Measurements from ENCODE around the gene SLC18B1. TPM values are rescaled to one million over a fixed set of nuclear protein-coding genes. Genes with fewer than 3 reads are reported as not detected.

Gene SLC18B1
- total and polyA plus RNA-seq, 7 experiments from 2014 or later, result 5.7 to 18.3 (median 16.0) TPM

DNA sequence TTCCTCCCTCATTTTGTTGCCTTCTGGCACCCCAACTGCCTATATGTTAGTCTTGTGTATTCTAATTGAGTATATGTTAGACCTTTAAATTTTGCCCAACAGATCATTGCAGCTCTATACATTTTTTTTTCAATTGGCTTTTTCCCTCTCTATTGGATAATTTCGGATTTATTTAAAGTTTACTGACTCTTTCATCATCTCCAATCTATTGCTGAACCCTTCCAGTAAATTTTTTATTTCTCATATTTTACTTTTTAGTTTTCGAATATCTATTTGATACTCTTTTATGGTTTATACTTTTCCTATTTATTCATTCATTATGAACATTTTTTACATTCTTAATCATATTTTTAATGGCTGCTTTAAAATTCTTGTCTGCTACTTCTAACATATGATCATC lies 7.1 kb upstream of the SLC18B1 start:
- POLR2A ChIA-PET, result interaction anchor here (1.3 to 3.4 kb wide), 2 partner anchors 7 to 10 kb away, joined by 5 to 19 read pairs; partner anchors contain the start of gene RPS12
- Histone ChIP-seq H3K4me3 (ENCODE audit: low read length) (no peak overlapping the region), H3K27ac (ENCODE audit: low read depth, low read length) (no peak overlapping the region), H3K4me1 (ENCODE audit: control insufficient read depth in 2 of 2, insufficient read depth in 2 of 2, low read length in 2 of 2) (no peaks in the 10 kb centered on the region), H3K9me3 (ENCODE audit: control insufficient read depth in 2 of 3, low read length in 3 of 3) (no peaks in the 10 kb centered on the region), H3K36me3 (ENCODE audit: control insufficient read depth in 2 of 3, insufficient read depth in 3 of 3, low read length in 3 of 3) (no peaks in the 10 kb centered on the region), H3K27me3 (ENCODE audit: control insufficient read depth in 2 of 2, insufficient read depth in 2 of 2, low read length in 2 of 2) (no peaks in the 10 kb centered on the region)
- Mint-ChIP-seq H3K9me3 (peaks cover 0 to 5% (median 0%) of the 10 kb centered on the region in 11 donors), H3K27ac (peak overlapping the region in 1 of 9 donors; percentile 47), H3K27me3 (peaks cover 0 to 50% (median 0%) of the 10 kb centered on the region in 5 donors), H3K36me3 (peaks cover 0 to 11% (median 0%) of the 10 kb centered on the region in 5 donors), H3K4me3 (peak overlapping the region in 1 of 10 donors; percentile 34), H3K4me1 (peaks cover 0 to 13% (median 12%) of the 10 kb centered on the region in 7 donors)
- ATAC-seq (no peak), DNase-seq (no peak)
- intact Hi-C loops (cut with micrococcal nuclease), result no loop called here
- CTCF ChIA-PET, result interaction anchor here (1.0 kb wide), 1 partner anchor 42 kb away, joined by 3 read pairs; no protein-coding TSS in a partner anchor

DNA sequence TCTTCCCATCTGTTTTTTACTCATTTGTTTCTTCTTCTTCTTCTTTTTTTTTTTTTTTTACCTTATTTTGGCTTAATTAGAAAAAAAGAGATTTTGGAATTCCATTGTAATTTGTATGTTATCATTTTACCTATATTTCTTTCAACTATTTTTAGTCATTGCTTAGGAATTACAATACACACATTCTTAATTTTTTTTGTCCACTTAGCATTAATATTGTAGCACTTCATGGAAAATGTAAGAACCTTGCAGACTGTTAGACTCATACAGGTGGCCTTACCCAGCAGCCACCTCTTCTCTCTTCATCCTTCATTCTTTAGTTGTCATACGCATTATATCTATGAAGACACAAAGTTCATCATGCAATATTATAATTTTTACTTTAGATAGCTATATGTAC lies 5.8 kb upstream of the SLC18B1 start:
- H3K27ac Mint-ChIP-seq, result no peak overlapping the region
- no peak overlapping the region for H3K4me3 Mint-ChIP-seq
- Histone ChIP-seq H3K9me3 (ENCODE audit: control insufficient read depth in 2 of 3, low read length in 3 of 3) (no peaks in the 10 kb centered on the region), H3K36me3 (ENCODE audit: control insufficient read depth in 2 of 3, insufficient read depth in 3 of 3, low read length in 3 of 3) (no peaks in the 10 kb centered on the region), H3K27me3 (ENCODE audit: control insufficient read depth in 2 of 2, insufficient read depth in 2 of 2, low read length in 2 of 2) (no peaks in the 10 kb centered on the region), H3K27ac (ENCODE audit: low read depth, low read length) (no peak overlapping the region), H3K4me3 (ENCODE audit: low read length) (no peak overlapping the region), H3K4me1 (ENCODE audit: control insufficient read depth in 2 of 2, insufficient read depth in 2 of 2, low read length in 2 of 2) (no peaks in the 10 kb centered on the region)
- ChIA-PET CTCF (no interaction called here), POLR2A (interaction anchor here (1.3 to 3.4 kb wide), 2 partner anchors 8 to 11 kb away, joined by 5 to 19 read pairs; partner anchors contain the start of gene RPS12)
- no peak for DNase-seq
- intact Hi-C loops (cut with micrococcal nuclease), result loop anchor here in 1 of 2 donors (1.0 kb wide), 1 partner anchor 8 kb away; no protein-coding TSS in a partner anchor
- peaks cover 0 to 11% (median 0%) of the 10 kb centered on the region in 5 donors for H3K36me3 Mint-ChIP-seq
- H3K4me1 Mint-ChIP-seq, result peaks cover 0 to 14% (median 13%) of the 10 kb centered on the region in 7 donors
- H3K27me3 Mint-ChIP-seq, result peaks cover 0 to 39% (median 0%) of the 10 kb centered on the region in 5 donors
- H3K9me3 Mint-ChIP-seq, result peaks cover 0 to 5% (median 0%) of the 10 kb centered on the region in 11 donors
- no peak for ATAC-seq

DNA sequence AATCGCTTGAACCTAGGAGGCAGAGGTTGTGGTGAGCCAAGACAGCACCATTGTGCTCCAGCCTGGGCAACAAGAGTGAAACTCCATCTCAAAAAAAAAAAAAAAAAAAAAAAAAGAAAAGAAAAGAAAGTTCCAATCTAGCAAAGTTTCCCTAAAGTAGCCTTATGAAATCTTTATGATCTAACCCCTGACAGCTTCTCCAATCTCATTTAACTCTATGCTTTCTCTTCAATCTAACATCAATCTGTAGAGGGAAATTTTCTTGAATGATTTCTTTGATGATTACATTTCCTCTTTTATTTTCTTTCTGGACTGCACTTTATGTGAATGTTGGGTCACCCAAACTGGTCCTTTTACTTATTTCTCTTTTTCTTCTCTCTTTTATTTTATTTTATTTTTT lies 2.2 kb upstream of the SLC18B1 start:
- POLR2A ChIA-PET, result interaction anchor here (1.3 to 1.8 kb wide), 3 partner anchors 12 to 17 kb away, joined by 3 to 15 read pairs (median 13); partner anchors contain the start of gene RPS12
- no peaks in the 10 kb centered on the region for H3K4me1 ChIP-seq (ENCODE audit: control insufficient read depth in 2 of 2, insufficient read depth in 2 of 2, low read length in 2 of 2)
- peak overlapping the region in 6 of 10 donors; percentile 5 to 42 (median 21) for H3K4me3 Mint-ChIP-seq

DNA sequence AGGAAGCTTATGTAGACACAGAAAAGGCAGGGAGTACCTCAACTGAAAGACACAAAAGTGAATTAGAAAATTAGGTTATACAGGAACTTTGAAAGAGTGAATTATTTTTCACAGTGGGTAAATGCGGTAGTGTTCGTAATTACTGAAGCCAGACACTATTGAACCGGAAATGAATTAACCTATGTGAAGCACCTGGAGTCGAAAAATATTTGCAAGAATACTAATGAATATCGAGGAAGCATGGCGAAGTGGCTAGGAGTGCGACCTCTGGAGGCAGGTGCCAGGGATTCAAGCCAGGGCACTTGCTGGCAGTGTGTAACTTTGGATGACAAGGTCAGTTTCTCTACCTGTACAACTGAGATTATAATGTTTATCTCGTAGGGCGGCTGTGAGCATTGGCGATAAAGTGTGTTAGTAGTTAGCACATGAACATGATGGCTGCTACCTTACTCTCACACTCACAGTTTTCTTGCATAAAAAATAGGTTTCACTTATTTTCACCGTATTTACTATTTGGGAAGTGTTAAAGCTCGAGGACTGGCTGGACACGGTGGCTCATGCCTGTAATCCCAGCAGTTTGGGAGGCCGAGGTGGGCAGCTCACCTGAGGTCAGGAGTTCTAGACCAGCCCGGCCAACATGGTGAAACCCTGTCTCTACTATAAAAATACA lies 567 bp upstream of the SLC18B1 start:
- intact Hi-C loops (cut with micrococcal nuclease), result loop anchor here (1.0 kb wide), 5 partner anchors 15 to 286 kb away; partner anchors contain the start of genes RPS12 (in 2 of the 2) and STX7 (in 1 of the 2)
- H3K4me3 Mint-ChIP-seq, result no peak overlapping the region
- Histone ChIP-seq H3K4me3 (ENCODE audit: low read length) (no peak overlapping the region), H3K9me3 (ENCODE audit: control insufficient read depth in 2 of 3, low read length in 3 of 3) (no peaks in the 10 kb centered on the region), H3K27ac (ENCODE audit: low read depth, low read length) (no peak overlapping the region), H3K4me1 (ENCODE audit: control insufficient read depth in 2 of 2, insufficient read depth in 2 of 2, low read length in 2 of 2) (no peaks in the 10 kb centered on the region), H3K36me3 (ENCODE audit: control insufficient read depth in 2 of 3, insufficient read depth in 3 of 3, low read length in 3 of 3) (peaks cover 0 to 15% (median 0%) of the 10 kb centered on the region in 3 experiments), H3K27me3 (ENCODE audit: control insufficient read depth in 2 of 2, insufficient read depth in 2 of 2, low read length in 2 of 2) (no peaks in the 10 kb centered on the region)
- peaks cover 0 to 2% (median 0%) of the 10 kb centered on the region in 11 donors for H3K9me3 Mint-ChIP-seq
- ATAC-seq (peak; percentile 91), DNase-seq (peak; percentile 35 to 70 (median 64))
- ChIA-PET POLR2A (interaction anchor here (0.5 to 3.6 kb wide), 9 partner anchors 11 to 1381 kb away, joined by 4 to 140 read pairs (median 5); partner anchors contain the start of genes RPS12 and STX7), CTCF (interaction anchor here (0.6 to 2.3 kb wide), 13 partner anchors 9 to 519 kb away, joined by 3 to 26 read pairs (median 4); partner anchors contain the start of gene RPS12)
- peaks cover 0 to 12% (median 0%) of the 10 kb centered on the region in 5 donors for H3K27me3 Mint-ChIP-seq
- peaks cover 6 to 49% (median 40%) of the 10 kb centered on the region in 7 donors for H3K4me1 Mint-ChIP-seq
- peaks cover 0 to 9% (median 0%) of the 10 kb centered on the region in 5 donors for H3K36me3 Mint-ChIP-seq
- peak overlapping the region in 1 of 9 donors; percentile 87 for H3K27ac Mint-ChIP-seq

More for the DNA sequence above, 2.2 kb upstream of the SLC18B1 start:
- Histone ChIP-seq H3K27ac (ENCODE audit: low read depth, low read length) (no peak overlapping the region), H3K36me3 (ENCODE audit: control insufficient read depth in 2 of 3, insufficient read depth in 3 of 3, low read length in 3 of 3) (peaks cover 0 to 7% (median 0%) of the 10 kb centered on the region in 3 experiments), H3K4me3 (ENCODE audit: low read length) (no peak overlapping the region), H3K9me3 (ENCODE audit: control insufficient read depth in 2 of 3, low read length in 3 of 3) (no peaks in the 10 kb centered on the region), H3K27me3 (ENCODE audit: control insufficient read depth in 2 of 2, insufficient read depth in 2 of 2, low read length in 2 of 2) (no peaks in the 10 kb centered on the region)
- intact Hi-C loops (cut with micrococcal nuclease), result no loop called here
- no peak for ATAC-seq
- H3K36me3 Mint-ChIP-seq, result peaks cover 0 to 7% (median 0%) of the 10 kb centered on the region in 5 donors
- peak overlapping the region in 6 of 9 donors; percentile 20 to 88 (median 57) for H3K27ac Mint-ChIP-seq
- peaks cover 0 to 4% (median 0%) of the 10 kb centered on the region in 11 donors for H3K9me3 Mint-ChIP-seq
- CTCF ChIA-PET, result interaction anchor here (0.6 to 1.6 kb wide), 2 partner anchors 36 to 131 kb away, joined by 3 read pairs; no protein-coding TSS in a partner anchor
- no peak for DNase-seq
- peaks cover 0 to 23% (median 0%) of the 10 kb centered on the region in 5 donors for H3K27me3 Mint-ChIP-seq
- peaks cover 4 to 35% (median 29%) of the 10 kb centered on the region in 7 donors for H3K4me1 Mint-ChIP-seq

DNA sequence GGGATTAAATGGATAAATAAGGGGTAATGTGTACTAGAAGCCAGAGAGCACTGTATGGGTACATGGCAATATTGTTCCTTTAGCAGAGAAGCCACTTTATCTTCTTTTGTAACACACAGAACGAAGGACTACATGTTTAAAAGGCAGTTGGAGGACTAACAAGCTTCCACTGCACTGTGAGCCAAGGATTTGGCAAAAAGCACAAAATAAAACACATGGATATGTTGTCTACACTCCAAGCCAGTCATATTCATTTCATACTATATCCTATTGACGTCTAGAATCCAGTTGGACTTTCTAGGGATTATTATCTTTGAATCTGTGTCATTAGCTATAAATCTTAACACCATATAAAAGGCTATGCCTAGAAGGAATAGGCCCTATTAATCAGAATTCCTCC lies 3.0 kb downstream of the SLC18B1 start:
- peaks cover 0 to 29% (median 0%) of the 10 kb centered on the region in 3 experiments for H3K36me3 ChIP-seq (ENCODE audit: control insufficient read depth in 2 of 3, insufficient read depth in 3 of 3, low read length in 3 of 3)
- no peak overlapping the region for H3K4me3 ChIP-seq (ENCODE audit: low read length)
- no peaks in the 10 kb centered on the region for H3K9me3 ChIP-seq (ENCODE audit: control insufficient read depth in 2 of 3, low read length in 3 of 3)
- intact Hi-C loops (cut with micrococcal nuclease), result no loop called here
- Mint-ChIP-seq H3K36me3 (peaks cover 0 to 32% (median 11%) of the 10 kb centered on the region in 5 donors), H3K27ac (peak overlapping the region in 3 of 9 donors; percentile 39 to 67 (median 51)), H3K4me1 (peaks cover 10 to 55% (median 46%) of the 10 kb centered on the region in 7 donors), H3K4me3 (peak overlapping the region in 3 of 10 donors; percentile 13 to 29 (median 14)), H3K27me3 (no peaks in the 10 kb centered on the region), H3K9me3 (no peaks in the 10 kb centered on the region)
- ATAC-seq, result no peak
- POLR2A ChIA-PET, result interaction anchor here (0.8 to 1.4 kb wide), 3 partner anchors 16 to 254 kb away, joined by 3 to 4 read pairs (median 3); no protein-coding TSS in a partner anchor
- no peak for DNase-seq
- H3K27me3 ChIP-seq (ENCODE audit: control insufficient read depth in 2 of 2, insufficient read depth in 2 of 2, low read length in 2 of 2), result no peaks in the 10 kb centered on the region
- no peaks in the 10 kb centered on the region for H3K4me1 ChIP-seq (ENCODE audit: control insufficient read depth in 2 of 2, insufficient read depth in 2 of 2, low read length in 2 of 2)
- H3K27ac ChIP-seq (ENCODE audit: low read depth, low read length), result no peak overlapping the region
- CTCF ChIA-PET, result no interaction called here

DNA sequence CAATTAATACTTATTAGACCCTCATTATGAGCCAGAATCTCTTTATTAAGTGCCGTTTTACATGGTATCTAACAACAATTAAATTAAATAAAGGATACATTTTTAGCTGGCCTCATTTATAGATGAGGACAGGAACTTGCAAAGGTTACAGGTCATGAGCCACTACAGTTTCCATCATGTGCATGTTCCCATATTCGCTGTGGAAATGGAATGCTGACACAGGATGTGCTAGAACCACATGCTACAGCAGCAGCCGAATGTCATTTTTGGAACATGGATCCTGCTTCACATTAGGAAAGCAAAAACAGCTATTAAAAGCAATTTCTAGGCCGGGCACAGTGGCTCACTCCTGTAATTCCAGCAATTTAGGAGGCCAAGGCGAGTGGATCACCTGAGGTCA lies 5.9 kb downstream of the SLC18B1 start:
- intact Hi-C loops (cut with micrococcal nuclease), result no loop called here
- H3K27me3 ChIP-seq (ENCODE audit: control insufficient read depth in 2 of 2, insufficient read depth in 2 of 2, low read length in 2 of 2), result no peaks in the 10 kb centered on the region
- no peak overlapping the region for H3K4me3 ChIP-seq (ENCODE audit: low read length)
- no peaks in the 10 kb centered on the region for H3K4me1 ChIP-seq (ENCODE audit: control insufficient read depth in 2 of 2, insufficient read depth in 2 of 2, low read length in 2 of 2)
- peaks cover 7 to 49% (median 41%) of the 10 kb centered on the region in 7 donors for H3K4me1 Mint-ChIP-seq
- H3K4me3 Mint-ChIP-seq, result no peak overlapping the region
- no peak overlapping the region for H3K27ac ChIP-seq (ENCODE audit: low read depth, low read length)
- H3K36me3 ChIP-seq (ENCODE audit: control insufficient read depth in 2 of 3, insufficient read depth in 3 of 3, low read length in 3 of 3), result peaks cover 0 to 46% (median 7%) of the 10 kb centered on the region in 3 experiments
- H3K27ac Mint-ChIP-seq, result peak overlapping the region in 1 of 9 donors; percentile 51
- peaks cover 4 to 54% (median 20%) of the 10 kb centered on the region in 5 donors for H3K36me3 Mint-ChIP-seq
- H3K9me3 Mint-ChIP-seq, result no peaks in the 10 kb centered on the region
- ATAC-seq, result no peak
- POLR2A ChIA-PET, result interaction anchor here (1.0 to 2.1 kb wide), 3 partner anchors 20 to 30 kb away, joined by 3 to 11 read pairs (median 3); partner anchors contain the start of gene RPS12
- CTCF ChIA-PET, result no interaction called here
- no peaks in the 10 kb centered on the region for H3K9me3 ChIP-seq (ENCODE audit: control insufficient read depth in 2 of 3, low read length in 3 of 3)
- H3K27me3 Mint-ChIP-seq, result no peaks in the 10 kb centered on the region
- no peak for DNase-seq

Data from naive thymus-derived CD4-positive, alpha-beta T cell (primary cell).